IPS DF 6.9 (cell line): ENCODE data around the gene SORCS2.

Source experiments
- DNase-seq: peaks from one replicate; pipeline ENCODE4 v3.0.0-alpha.2; 2013; ENCODE audit warnings: low read depth, low spot score
- H3K27ac ChIP-seq: one replicate; pipeline ENCODE4 v1.5.1; 2013; ENCODE audit warnings: low read length, control low read depth
- H3K27me3 ChIP-seq: 2 replicates; pipeline ENCODE4 v1.6.1; 2013; ENCODE audit warnings: mild to moderate bottlenecking, low read length; ENCODE audit not compliant: control insufficient read depth, insufficient read depth
- H3K36me3 ChIP-seq: 2 replicates; pipeline ENCODE4 v1.6.1; 2013; ENCODE audit warnings: low read length; ENCODE audit not compliant: control insufficient read depth, insufficient read depth
- H3K4me1 ChIP-seq: 2 replicates; pipeline ENCODE4 v1.6.1; 2013; ENCODE audit warnings: low read length; ENCODE audit not compliant: control insufficient read depth, insufficient read depth
- H3K4me3 ChIP-seq: 2 replicates; pipeline ENCODE4 v1.5.1; 2013; ENCODE audit warnings: mild to moderate bottlenecking, low read length
- H3K9me3 ChIP-seq: 2 replicates; pipeline ENCODE4 v1.6.1; 2013; ENCODE audit warnings: low read length, inconsistent platforms; ENCODE audit not compliant: control insufficient read depth, insufficient read depth
- WGBS: extraction: QIAGEN DNeasy Blood & Tissue Kit; methylation state at CpG from one replicate; pipeline ENCODE4 v1.1.7; 2013; ENCODE audit warnings: mixed read lengths, missing lambda C conversion rate; ENCODE audit not compliant: insufficient read length, insufficient coverage; 5-methylcytosine and 5-hydroxymethylcytosine counted together

Gene SORCS2

GRCh38 chr4:7472442-7473013 lies 280.2 kb downstream of the SORCS2 start:
- no CpG with 5 or more reads among the region's 19 CpGs for whole genome bisulfite sequencing
- H3K4me3 ChIP-seq = no peak overlapping the region
- H3K4me1 ChIP-seq = peaks cover 2% of the 10 kb centered on the region; the same call in 1 of the 2 replicates
- H3K27ac ChIP-seq = no peak overlapping the region
- no peaks in the 10 kb centered on the region for H3K27me3 ChIP-seq
- no peaks in the 10 kb centered on the region for H3K9me3 ChIP-seq
- no peaks in the 10 kb centered on the region for H3K36me3 ChIP-seq
- no peak for DNase-seq

GRCh38 chr4:7473081-7473480 lies 280.7 kb downstream of the SORCS2 start:
- no peak overlapping the region for H3K4me3 ChIP-seq
- H3K9me3 ChIP-seq = no peaks in the 10 kb centered on the region
- no peaks in the 10 kb centered on the region for H3K27me3 ChIP-seq
- no peak overlapping the region for H3K27ac ChIP-seq
- no CpG with 5 or more reads among the region's 10 CpGs for WGBS
- H3K4me1 ChIP-seq = peaks cover 2% of the 10 kb centered on the region; the same call in 1 of the 2 replicates
- no peaks in the 10 kb centered on the region for H3K36me3 ChIP-seq
- DNase-seq = no peak

DNA sequence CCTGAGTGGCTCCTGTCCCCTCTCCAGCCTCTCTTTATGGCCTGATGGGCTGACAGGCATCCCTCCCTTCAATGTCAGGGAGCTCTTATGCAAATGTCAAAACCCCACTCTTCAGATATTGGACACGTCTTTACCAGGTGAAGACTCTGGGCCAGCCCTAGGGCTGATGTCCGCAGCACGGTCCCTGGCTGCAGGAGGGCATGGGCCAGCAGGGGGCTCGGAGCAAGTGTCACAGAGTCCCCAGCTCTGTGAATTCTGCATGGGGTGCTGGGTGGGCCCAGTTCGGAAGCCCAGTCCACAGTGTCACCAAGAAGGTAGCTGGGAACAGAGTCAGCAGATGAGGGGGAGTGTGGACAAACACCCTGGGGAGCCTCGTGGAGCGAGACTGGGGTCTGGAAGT lies 282.0 kb downstream of the SORCS2 start:
- Histone ChIP-seq H3K27me3 (no peaks in the 10 kb centered on the region), H3K9me3 (no peaks in the 10 kb centered on the region), H3K4me1 (peaks cover 2% of the 10 kb centered on the region; the same call in 1 of the 2 replicates), H3K27ac (no peak overlapping the region), H3K4me3 (no peak overlapping the region), H3K36me3 (no peaks in the 10 kb centered on the region)
- no peak for DNase-seq
- no CpG with 5 or more reads among the region's 7 CpGs for WGBS

DNA sequence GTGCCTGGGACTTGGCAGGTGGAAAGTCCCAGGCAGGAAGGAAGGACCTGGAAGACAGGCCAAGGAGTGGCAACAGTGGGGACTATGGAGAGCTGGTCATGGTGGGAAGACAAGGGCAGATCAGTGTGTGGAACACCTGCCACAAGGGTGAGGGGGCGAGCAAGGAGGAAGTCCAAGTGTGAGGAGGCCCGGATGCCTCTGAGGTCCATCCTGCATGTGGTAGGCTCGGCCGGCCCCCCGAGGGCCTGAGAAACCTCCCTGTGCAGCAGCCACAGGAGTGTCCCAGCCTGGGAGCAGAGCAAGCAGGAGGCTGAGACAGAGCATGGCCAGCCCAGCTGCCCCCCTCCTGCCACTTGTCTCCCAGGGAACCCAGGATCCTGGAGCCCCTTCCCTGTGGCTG lies 282.9 kb downstream of the SORCS2 start:
- DNase-seq = no peak
- Histone ChIP-seq H3K36me3 (no peaks in the 10 kb centered on the region), H3K27ac (no peak overlapping the region), H3K4me3 (no peak overlapping the region), H3K27me3 (no peaks in the 10 kb centered on the region), H3K4me1 (peaks cover 2% of the 10 kb centered on the region; the same call in 1 of the 2 replicates), H3K9me3 (no peaks in the 10 kb centered on the region)
- WGBS = no CpG with 5 or more reads among the region's 5 CpGs

GRCh38 chr4:7476820-7477219 lies 284.5 kb downstream of the SORCS2 start:
- no peak for DNase-seq
- no CpG with 5 or more reads among the region's 6 CpGs for WGBS
- Histone ChIP-seq H3K27me3 (no peaks in the 10 kb centered on the region), H3K27ac (no peak overlapping the region), H3K9me3 (no peaks in the 10 kb centered on the region), H3K4me1 (peaks cover 2% of the 10 kb centered on the region; the same call in 1 of the 2 replicates), H3K36me3 (no peaks in the 10 kb centered on the region), H3K4me3 (no peak overlapping the region)

- Histone ChIP-seq H3K4me1 (no peaks in the 10 kb centered on the region), H3K27me3 (no peaks in the 10 kb centered on the region), H3K9me3 (no peaks in the 10 kb centered on the region), H3K4me3 (no peak overlapping the region), H3K36me3 (no peaks in the 10 kb centered on the region), H3K27ac (no peak overlapping the region)
- no peak for DNase-seq
- no CpG with 5 or more reads among the region's 7 CpGs for WGBS
Observed at GRCh38 chr4:7477695-7478094, 285.4 kb downstream of the SORCS2 start.

GRCh38 chr4:7478665-7479064 lies 286.3 kb downstream of the SORCS2 start:
- no peaks in the 10 kb centered on the region for H3K36me3 ChIP-seq
- H3K27ac ChIP-seq = no peak overlapping the region
- no peaks in the 10 kb centered on the region for H3K4me1 ChIP-seq
- H3K4me3 ChIP-seq = no peak overlapping the region
- H3K27me3 ChIP-seq = no peaks in the 10 kb centered on the region
- no peak for DNase-seq
- WGBS = no CpG with 5 or more reads among the region's 11 CpGs
- H3K9me3 ChIP-seq = no peaks in the 10 kb centered on the region

GRCh38 chr4:7480423-7480822 lies 288.1 kb downstream of the SORCS2 start:
- Histone ChIP-seq H3K9me3 (no peaks in the 10 kb centered on the region), H3K4me1 (no peaks in the 10 kb centered on the region), H3K36me3 (no peaks in the 10 kb centered on the region), H3K27ac (no peak overlapping the region), H3K4me3 (no peak overlapping the region), H3K27me3 (no peaks in the 10 kb centered on the region)
- DNase-seq = no peak
- WGBS = no CpG with 5 or more reads among the region's 16 CpGs

DNA sequence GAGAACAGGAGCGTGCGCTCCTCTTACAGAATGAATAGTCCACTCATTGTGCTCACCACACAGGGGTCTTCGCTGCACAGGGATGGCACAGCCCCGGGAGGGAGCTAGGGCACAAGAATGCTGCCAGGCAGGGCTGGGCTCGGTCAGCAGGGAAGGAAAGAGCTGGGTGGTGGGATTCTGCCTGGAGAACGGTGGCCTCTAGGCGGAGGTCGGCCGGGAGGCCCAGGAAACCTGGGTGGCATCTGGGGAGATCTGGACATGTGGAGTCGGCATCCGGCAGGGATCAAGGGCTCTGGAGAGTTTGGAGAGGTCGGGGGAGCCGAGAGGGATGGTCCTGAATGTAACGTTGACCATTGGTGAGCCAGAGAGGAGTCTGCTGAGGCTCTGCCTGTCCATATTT lies 288.9 kb downstream of the SORCS2 start:
- Histone ChIP-seq H3K27me3 (no peaks in the 10 kb centered on the region), H3K27ac (no peak overlapping the region), H3K4me3 (no peak overlapping the region), H3K9me3 (no peaks in the 10 kb centered on the region), H3K36me3 (no peaks in the 10 kb centered on the region), H3K4me1 (no peaks in the 10 kb centered on the region)
- DNase-seq = no peak
- WGBS = no CpG with 5 or more reads among the region's 14 CpGs

- no peaks in the 10 kb centered on the region for H3K27me3 ChIP-seq
- DNase-seq = no peak
- H3K36me3 ChIP-seq = no peaks in the 10 kb centered on the region
- no peak overlapping the region for H3K27ac ChIP-seq
- no peaks in the 10 kb centered on the region for H3K4me1 ChIP-seq
- no CpG with 5 or more reads among the region's 7 CpGs for WGBS
- no peak overlapping the region for H3K4me3 ChIP-seq
- H3K9me3 ChIP-seq = no peaks in the 10 kb centered on the region
Observed at GRCh38 chr4:7485096-7485495, 292.8 kb downstream of the SORCS2 start.

DNA sequence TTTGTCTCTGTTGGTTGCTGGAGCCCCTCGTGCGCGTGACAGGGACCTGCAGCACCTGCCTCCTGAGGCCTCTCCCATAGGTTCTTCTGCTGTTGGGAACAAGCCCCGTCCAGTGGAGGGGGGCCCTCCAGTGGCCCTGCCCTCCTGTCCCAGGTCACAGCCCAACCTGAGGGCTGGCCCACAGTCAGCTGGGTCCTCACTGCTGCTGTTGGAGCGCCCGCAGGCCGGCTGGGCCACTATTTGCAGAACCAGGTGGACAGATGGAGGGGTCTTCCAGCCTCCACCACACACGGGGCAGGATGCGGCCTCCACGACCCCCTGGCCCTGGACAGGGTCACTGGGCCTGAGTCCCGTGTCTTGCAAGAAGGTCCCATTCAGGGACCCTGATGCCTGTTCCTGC lies 293.8 kb downstream of the SORCS2 start:
- Histone ChIP-seq H3K27me3 (no peaks in the 10 kb centered on the region), H3K4me3 (no peak overlapping the region), H3K36me3 (no peaks in the 10 kb centered on the region), H3K4me1 (no peaks in the 10 kb centered on the region), H3K27ac (no peak overlapping the region), H3K9me3 (no peaks in the 10 kb centered on the region)
- no CpG with 5 or more reads among the region's 11 CpGs for WGBS
- no peak for DNase-seq
